NCI-H1048 (cell line): Measurements from ENCODE around the gene MTNR1A.
"Not testable (repeated sequence)": the region's sequence is repeated elsewhere in the genome, so short reads cannot be mapped to it uniquely, and the experiment has no call there.

ENCODE experiments used
- DNase-seq: peaks from one replicate; lab custom pipeline; 2025; lab: John Stamatoyannopoulos, UW

Gene MTNR1A

DNA sequence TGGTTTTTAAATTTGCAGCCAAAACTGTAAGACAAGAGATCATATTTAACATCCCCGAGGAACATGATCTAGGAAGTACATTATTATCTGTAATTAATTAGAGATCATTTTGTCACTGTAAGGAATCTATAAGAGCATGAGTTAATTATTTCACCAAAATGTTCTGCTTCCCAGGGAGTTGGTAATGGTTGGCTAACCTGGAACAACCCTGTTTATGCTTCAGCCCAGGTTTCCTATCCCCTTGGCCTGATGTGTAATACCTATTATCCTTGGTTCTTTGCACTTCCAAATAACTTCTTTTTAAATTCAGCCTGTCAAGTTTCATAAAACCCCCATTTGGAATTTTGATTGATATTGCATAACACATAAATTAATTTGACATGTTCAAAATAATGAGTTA, 6.4 kb upstream of the MTNR1A start:
- no peak for DNase-seq

DNA sequence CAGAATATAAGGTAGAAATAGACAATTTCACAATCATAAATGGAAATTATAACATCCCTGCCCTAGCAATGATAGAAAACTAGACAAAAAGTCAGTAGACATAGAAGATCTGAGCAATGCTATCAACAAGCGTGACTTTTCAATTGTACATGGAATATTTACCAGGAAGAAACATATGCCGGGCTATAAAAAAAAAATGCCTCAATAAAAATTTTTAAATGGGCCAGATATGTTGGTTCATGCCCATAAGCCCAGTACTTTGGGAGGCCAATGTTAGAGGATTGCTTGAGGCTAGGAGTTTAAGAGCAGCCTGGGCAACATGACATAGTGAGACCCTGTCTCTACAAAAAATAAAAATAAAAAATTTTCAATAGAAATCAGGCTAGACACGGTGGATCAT, 5.3 kb upstream of the MTNR1A start:
- no peak for DNase-seq

DNA sequence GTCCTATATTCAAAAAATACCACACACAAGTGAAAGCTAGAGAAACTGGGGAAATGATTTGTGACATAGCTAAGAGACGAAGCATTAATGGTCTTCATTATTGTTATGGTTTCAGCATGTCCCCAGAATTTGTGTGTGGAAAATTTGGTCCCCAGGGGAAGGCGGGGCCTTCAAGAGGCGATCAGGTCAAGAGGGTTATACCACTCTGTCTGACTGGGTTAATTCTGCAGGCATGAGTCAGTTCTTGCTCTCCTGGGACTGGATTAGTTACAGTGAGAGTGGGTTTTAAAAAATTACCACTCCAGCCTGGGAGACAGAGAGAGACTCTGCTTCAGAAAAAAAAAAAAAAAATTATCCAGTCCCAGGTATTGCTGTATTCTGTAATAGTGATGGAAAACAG, 2.1 kb upstream of the MTNR1A start:
- DNase-seq = no peak

DNA sequence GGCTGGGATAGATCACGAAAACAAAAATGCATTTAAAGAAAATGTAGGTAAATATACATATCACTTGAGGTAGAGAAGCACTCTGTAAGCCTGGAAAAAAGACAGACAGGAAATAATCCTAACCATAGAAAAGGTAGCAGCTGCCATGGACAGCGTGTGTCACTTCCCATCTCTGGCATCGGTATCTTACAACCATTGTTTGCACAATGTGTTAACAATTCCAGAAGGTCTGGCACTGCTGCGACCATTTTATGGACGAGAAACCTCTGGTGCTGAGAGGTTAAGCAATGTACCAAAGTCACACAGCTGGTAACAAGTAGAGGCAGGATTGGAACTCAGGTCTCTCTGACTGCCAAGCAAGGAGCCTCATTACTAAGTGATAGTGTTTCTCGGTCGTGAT, 1.7 kb upstream of the MTNR1A start:
- no peak for DNase-seq

DNA sequence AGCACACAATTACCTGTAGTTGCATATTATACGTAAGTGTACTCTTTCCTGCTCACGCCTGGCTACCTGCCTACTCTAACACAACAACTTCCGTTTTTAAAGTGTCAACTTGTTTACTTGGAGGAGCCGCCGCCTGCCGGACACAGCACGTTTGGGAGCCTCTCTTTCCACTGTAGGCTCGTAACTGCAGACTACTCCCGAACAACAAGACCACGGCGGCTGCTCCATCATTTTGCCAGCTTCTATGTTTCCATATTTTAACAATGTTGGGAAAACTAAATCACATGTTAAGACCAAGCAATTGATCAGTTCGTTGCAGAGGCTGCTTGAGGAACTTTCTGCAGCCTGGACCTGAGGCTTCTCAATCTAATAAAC, 841 bp downstream of the MTNR1A start:
- DNase-seq = no peak

DNA sequence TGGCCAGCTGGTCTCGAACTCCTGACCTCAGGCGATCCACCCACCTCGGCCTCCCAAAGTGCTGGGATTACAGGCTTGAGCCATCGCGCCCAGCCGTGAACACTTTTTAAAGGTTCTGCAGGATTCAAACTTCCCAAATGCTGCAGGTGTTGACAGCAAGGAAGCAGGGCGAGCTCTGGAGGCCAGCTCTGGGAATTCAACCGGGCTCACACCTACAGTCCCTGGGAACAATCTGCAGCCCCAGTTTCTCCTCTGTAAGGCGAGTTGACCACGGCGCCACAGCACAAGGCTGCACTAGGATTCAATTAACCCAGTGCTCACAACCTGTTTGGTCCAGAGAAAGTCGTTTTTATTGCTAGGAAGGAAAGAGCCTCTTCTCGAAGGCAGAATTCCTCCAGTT, 1.6 kb downstream of the MTNR1A start:
- no peak for DNase-seq

DNA sequence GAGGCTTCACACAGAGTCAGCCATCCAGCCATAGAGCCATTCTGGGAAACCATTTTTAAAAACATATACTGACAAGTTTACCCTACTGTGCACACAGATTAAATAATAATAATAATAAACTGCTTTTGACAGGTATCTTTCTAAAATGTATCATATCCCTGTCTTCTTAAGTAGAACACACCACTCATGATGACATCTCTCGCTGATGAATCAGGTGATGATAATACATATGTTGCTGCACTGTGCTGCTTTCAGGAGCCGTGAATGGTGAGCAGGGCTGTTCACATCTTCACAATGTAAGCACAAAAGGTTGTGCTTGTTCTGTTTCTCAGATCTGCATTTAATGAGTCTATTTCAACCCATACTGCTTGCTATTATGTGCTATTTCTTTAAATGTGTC, 3.5 kb downstream of the MTNR1A start:
- DNase-seq = no peak

DNA sequence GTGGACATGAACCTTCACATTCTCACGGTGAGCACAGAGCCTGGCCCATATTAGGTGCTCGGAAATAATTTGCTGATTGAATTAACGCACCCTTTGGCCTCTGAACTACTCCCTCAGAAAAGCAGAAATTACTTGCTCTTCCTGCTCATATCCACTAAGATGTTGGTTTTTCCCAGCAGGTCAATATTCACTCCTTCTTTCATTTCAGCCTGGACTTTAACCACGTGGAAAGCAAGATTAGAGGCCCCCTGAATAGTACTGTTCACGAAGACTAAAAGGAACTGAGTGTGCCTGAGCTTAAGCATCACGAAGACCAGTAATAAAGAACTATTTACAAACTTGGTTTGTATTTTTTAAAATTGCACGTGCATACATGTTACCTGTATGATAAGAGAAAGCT, 9.9 kb downstream of the MTNR1A start:
- DNase-seq = no peak

DNA sequence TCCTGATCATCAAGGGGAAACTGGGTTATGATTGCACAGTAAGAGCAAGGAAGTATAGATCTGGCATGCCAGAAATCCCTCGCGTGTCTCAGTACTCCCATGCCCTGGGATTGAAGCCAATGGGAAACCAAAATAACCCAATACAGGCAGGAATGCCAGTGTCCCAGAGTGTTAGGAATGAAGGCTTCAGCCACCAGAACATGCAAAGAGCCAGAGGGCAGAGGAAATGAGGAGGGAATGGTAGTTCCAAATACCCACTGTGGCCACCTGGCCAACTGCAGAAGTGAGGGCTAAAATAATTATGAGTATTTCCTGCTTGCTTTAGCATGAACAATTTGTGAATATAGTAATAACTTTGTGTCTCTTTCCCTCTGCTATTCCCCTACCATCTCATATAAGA, 12.2 kb downstream of the MTNR1A start:
- no peak for DNase-seq

DNA sequence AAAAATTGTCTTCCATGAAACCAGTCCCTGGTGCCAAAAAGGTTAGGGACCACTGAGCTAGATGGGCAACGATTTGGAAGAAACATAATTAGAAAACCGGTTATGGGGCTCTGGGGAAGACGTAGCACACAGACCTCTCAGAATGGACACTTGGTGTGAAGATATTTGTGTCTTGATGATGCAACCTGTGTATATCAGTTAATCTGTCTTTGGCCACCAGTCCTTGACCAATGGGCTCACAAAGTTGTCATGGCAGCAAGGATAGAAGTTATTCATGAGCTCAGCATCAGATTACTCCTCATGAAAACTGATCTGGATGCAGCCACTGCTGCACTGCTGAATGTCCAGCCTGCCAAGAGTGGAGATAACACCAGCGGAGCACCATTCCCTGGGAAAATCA, 13.6 kb downstream of the MTNR1A start:
- DNase-seq = no peak

DNA sequence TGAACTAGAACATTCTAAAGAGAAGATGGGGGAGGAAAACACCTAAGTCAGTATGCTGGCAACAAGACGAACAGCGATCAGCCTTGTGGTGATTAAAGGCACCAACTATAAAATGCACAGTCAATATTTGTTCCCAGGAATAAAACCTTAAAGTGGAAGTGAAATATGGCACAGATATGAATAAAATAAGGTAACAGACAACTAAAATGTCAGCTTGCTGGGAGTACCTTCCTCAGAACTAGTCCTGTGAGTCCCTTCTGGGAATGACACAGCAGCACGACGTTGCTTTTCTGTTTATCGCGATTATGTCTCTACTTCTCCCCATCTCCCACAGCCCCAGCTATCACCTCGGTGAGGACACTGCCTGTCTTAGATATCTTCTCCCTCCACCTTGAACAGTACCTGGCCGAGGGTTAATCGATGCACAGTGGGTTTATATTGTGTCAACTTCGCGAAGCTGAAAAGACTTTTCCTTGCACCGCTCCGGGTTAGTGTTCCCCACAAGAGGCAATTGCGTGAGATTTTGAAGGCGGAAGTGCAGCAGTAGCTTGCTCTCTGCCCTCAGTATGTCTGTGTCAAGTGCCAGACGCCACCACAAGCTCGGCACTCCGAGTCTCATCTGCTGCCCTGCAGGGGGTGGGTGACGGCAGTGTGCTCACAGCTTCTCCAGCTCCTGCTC, 17.4 kb downstream of the MTNR1A start:
- no peak for DNase-seq

DNA sequence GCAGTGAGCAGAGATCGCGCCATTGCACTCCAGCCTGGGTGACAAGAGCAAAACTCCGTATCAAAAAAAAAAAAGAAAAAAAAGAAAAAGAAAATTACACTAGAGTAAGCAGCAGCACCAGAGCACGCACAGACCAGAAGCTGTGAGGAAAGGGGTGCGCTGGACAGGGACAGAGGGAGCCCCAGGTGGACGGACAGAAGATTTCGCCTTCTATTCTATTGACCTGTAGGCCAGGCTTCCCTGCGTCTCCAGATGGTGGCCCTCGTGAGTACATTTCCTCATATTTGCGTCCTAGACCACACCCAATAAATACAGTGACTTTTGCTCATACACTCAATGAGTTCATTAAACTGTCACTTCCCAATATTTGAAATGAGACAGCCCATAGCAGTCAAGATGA, 19.1 kb downstream of the MTNR1A start:
- no peak for DNase-seq

DNA sequence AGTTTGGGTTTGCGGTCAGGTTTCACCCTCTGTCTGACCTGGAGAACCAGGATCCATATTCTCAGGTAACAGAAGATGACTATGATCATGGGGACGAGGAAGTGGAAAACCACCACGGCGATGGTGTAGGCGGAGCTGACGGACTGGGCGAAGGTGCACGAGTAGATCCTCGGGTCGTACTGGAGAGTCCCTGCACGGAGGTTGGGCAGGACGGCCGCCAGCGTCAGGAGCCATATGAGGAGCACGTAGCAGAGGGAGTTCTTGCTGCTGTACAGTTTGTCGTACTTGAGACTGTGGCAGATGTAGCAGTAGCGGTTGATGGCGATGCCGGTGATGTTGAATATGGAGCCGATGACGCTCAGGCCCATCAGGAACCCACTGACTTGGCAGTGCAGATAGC, 21.3 kb downstream of the MTNR1A start:
- DNase-seq = no peak

DNA sequence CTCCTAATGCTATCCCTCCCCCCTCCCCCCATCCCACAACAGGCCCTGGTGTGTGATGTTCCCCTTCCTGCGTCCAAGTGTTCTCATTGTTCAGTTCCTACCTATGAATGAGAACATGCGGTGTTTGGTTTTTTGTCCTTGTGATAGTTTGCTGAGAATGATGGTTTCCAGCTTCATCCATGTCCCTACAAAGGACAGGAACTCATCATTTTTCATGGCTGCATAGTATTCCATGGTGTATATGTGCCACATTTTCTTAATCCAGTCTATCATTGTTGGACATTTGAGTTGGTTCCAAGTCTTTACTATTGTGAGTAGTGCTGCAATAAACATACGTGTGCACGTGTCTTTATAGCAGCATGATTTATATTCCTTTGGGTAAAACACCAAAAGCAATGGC, 31.4 kb downstream of the MTNR1A start:
- not testable (repeated sequence) for DNase-seq

DNA sequence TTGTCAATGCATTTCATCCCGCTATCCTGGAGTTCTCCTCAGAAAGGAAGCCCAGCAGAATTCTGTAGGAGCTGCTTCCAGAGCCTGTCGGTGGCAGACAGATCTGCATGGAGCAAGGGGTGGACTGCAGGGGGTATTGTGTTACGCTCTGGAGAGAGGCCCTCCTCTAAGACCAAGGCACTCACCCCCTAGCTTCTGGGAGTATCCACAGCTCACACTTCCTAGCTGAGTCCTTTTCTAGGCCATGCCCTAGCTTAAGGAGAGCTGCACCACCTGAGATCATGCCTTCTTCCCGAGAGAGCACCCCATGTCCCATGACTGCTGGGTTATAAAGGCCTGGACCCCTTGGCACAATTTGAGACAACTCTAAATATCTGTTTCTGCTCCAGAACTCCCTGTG, 39.1 kb downstream of the MTNR1A start:
- DNase-seq = no peak

DNA sequence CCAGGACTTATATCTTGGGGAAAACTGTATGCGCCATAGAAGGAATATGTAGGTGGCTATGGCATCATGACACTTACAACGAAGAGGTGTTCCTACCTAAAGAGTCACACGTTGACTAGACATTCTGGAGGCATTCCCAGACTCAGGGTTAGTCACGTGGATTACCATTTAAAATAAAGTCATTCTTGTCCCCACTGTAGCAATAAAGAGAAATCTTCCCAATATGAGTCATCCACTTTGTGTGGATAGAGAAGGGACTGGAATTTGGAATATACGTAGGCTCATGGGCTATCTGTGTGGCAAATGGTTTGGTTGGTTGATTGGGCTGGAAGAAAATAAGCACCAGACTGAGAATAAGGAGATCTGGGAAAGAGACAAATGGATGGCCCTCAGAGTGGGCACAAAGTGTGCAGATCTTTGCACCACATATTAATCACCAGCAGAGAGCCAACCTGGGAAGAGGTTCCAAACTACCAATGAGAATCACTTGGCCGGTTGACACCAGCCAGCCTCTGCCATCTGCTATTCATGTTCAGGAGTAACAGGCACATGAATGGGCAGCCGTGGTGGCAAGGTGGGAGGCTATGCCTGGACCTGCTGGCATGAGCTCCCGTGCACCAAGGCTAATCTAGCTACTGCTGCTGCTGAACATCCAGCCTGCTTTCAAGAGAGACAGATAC, 41.0 kb downstream of the MTNR1A start:
- no peak for DNase-seq

DNA sequence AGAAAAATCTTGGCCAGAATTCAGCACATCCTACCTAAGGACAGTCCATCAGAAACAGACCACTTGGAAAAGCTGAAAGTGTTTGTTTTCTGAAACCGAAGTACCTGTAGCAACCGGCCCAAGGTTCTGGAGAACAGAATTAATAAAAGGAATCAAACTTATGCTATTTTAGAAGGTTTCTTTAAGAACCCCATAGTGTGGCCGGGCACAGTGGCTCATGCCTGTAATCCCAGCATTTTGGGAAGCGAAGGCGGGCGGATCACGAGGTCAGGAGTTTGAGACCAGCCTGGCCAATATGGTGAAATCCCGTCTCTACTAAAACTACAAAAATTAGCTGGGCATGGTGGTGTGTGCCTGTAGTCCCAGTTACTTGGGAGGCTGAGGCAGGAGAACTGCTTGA, 50.6 kb downstream of the MTNR1A start:
- not testable (repeated sequence) for DNase-seq

DNA sequence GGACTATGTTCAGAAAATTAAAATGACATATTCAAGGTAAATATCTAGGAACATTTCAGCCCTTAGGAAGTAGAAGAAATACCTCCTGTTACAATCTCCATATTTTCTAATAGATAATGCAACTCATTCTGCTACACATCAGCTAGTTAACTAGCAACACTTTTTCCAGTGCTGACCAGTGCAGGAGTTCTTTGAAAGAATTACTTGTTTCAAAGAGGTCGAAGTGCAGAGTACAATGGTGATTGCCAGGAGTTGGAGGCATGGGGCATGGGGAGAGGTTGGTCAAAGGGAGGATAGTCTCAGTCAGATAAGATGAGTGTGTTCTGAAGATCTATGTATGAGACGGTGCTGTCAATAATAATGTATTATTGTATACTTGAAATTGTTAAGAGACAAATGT, 53.1 kb downstream of the MTNR1A start:
- DNase-seq = no peak

DNA sequence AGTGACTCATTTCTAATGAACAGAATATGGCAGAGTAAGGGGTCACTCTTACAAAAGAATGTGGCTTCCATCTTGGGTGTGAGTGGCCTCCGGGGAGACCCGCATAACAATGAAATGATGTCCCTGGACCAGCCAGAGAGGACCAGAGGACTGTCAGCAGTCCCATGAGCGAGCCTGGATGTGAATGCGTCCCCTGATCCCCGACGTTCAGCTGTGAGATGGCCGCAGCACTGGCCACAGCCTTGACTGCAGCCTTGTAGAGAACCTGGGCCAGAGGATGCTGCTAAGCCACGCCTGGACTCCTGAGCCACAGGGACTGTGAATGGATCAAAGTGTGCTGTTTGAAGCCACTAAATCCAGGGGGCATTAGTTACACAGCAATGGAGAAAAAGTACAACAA, 53.8 kb downstream of the MTNR1A start:
- DNase-seq = no peak

DNA sequence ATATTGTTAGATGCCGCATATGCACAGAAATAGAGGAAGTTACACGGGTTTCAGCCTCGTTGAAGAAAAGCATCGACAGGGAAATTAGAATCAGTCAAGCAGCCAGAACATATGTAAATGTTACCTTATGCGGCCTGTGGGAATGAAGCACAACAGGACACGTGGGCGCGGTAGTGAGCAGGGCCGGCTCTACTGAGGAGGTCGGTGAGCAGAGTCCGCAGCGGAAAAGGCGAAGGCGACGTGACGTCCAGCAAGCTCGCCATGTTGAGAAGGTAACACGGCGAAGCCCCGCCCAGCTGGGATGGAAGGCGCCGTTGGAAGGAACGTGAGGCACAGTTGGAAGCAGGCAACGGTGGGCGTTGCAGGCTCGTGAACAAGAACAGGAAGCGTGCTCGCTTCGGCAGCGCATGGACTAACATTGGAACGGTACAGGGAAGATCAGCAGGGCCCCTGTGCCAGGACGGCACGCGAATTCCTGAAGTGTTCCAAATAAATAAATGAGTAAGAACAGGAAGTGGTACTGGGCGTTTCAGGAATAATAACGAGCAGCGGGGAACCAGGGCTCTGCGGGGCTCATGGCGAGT, 54.6 kb downstream of the MTNR1A start:
- no peak for DNase-seq

DNA sequence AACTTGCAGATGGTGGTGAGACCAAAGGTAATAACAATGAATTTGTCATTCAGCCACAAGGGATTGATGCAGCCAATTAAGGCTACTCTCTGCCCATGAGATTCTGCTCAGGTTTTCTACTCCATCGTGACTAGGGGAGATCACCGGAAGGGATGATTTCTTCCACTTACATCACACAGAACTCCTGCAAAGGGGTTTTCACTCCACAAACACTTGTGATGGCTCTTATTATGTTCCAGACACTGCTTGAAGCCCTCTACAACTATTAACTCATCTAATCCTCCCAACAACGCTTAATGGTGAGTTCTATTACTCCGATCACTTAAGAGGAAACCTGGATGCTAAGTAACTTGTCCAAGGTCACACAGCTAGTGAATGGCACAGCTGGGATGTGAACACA, 55.9 kb downstream of the MTNR1A start:
- DNase-seq = no peak

DNA sequence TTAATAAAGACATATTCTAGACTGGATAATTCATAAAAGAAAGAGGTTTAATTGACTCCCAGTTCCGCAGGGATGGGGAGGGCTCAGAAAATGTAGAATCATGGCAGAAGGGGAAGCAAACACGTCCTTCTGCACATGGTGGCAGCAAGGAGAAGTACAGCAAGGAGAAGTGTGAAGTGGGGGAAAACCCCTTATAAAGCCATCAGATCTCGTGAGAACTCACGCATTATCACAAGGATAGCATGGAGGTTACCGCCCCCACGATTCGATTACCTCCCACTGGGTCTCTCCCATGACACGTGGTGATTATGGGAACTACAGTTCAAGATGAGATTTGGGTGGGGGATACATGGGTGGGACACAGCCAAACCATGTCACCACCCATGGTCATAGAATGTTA, 58.3 kb downstream of the MTNR1A start:
- no peak for DNase-seq

DNA sequence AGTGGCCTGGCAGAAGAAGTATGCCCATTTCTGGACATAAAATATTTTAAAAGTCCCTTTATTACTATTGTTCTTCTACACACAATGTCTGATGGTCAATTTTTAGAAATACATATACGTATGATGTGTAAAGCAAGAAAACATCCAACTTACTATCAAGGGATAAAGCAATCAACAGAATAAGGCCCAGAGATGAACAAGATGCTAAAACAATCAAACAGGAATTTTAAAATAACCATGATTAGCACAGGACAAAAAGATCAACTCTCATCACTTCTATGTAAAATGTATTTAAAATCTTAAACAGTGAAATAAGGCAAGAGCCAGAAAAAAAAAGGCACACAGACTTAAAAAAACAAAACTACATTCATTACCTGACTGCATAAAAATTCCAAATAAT, 60.9 kb downstream of the MTNR1A start:
- no peak for DNase-seq

DNA sequence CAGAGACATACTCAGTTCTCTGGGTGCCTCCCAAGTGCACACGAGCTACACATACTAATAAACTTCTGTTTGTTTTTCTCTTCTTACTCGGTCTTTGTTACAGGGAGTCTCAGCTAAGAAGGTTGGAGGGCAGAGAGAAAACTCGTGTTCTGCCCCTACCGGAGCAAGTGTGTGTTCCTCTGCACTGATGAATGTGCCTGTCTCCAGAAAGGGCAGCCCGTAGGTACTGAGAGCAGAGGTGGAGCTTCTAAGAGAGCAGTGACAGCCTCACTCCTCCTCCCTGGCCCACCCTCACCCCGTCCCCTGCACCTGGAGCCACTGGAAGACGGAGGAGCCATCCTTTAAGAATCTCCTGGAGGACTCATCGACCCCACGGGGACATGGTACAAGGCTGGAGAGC, 67.6 kb downstream of the MTNR1A start:
- DNase-seq = no peak
